Activated CD4-positive, alpha-beta T cell treated with anti-CD3 and anti-CD28 coated beads for 36 hours (primary cell): ENCODE results near the gene SMARCAL1. TPM values are rescaled to one million over a fixed set of nuclear protein-coding genes. Genes with fewer than 3 reads are reported as not detected.

Experiments
- ATAC-seq: fragments of 200-7000 bp; cut with Tn5 transposase; one replicate; pipeline ENCODE4 v1.10.0; 2021; ENCODE audit warnings: mild to moderate bottlenecking, moderate library complexity
- CTCF ChIA-PET: fragments of 350-600 bp; sonication (Branson Sonifier 250); formaldehyde crosslinking; loops from one replicate; lab custom pipeline; 2021; ENCODE audit warnings: antibody characterized with exemption; lab: Charles Lee
- POLR2A ChIA-PET: fragments of 350-600 bp; sonication (Branson Sonifier 250); formaldehyde crosslinking; loops from one replicate; lab custom pipeline; 2021; ENCODE audit warnings: antibody characterized with exemption, inconsistent platforms; lab: Charles Lee
- DNase-seq: peaks from one replicate; pipeline ENCODE4 v3.0.0-alpha.2; 2020
- H3K27ac Mint-ChIP-seq: one replicate; pipeline ENCODE4 v1.8.0; 2021; ENCODE audit warnings: mixed read lengths
- H3K27me3 Mint-ChIP-seq: one replicate; pipeline ENCODE4 v1.8.0; 2021; ENCODE audit warnings: mixed read lengths
- H3K36me3 Mint-ChIP-seq: one replicate; pipeline ENCODE4 v1.8.0; 2021; ENCODE audit warnings: low read depth, mixed read lengths
- H3K4me1 Mint-ChIP-seq: one replicate; pipeline ENCODE4 v1.8.0; 2021; ENCODE audit warnings: mixed read lengths
- H3K4me3 Mint-ChIP-seq: one replicate; pipeline ENCODE4 v1.8.0; 2021; ENCODE audit warnings: mild to moderate bottlenecking, moderate library complexity, mixed read lengths
- H3K9me3 Mint-ChIP-seq: one replicate; pipeline ENCODE4 v1.8.0; 2021; ENCODE audit warnings: low read depth, mixed read lengths
- intact Hi-C, 2 experiments: fragments of 100-400 bp; cut with DNase I in 1 of 2; cut with micrococcal nuclease in 1 of 2; formaldehyde crosslinking; loops; one replicate each; pipeline versions ENCODE4 v1.14.2 to v1.15.1; 2022 to 2024; cut with DNase I, micrococcal nuclease
- total RNA-seq, 2 experiments: library from RNA; stranded (reverse); gene quantifications; one replicate each; pipeline ENCODE4 v1.2.3, GENCODE V29; 2021

Gene SMARCAL1
- total RNA-seq, 2 experiments from 2014 or later: 25.9 to 27.7 TPM

DNA sequence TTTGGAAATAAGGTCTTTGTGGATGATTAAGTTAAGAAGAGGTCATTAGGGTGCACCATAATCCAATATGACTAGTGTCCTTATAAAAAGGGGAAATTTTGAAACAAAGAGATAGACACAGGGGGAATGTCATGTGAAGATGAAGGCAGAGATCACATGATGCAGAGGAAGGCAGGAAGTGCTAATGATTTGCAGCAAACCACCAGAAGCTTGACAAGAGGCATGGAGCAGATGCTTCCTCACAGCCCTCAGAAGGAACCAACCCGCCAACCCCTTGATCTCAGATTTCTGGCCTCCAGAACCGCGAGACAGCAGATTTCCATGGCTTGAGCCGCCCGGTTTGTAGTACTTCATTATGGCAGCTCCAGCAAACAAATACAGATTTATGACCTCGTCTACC is 17.4 kb upstream of the SMARCAL1 start:
- no peak overlapping the region for H3K27ac Mint-ChIP-seq
- intact Hi-C loops: no loop called here
- ChIA-PET POLR2A (no interaction called here), CTCF (interaction anchor here (1.7 kb wide), 1 partner anchor 9 kb away, joined by 9 read pairs; no protein-coding TSS in a partner anchor)
- ATAC-seq (no peak), DNase-seq (no peak)
- no peaks in the 10 kb centered on the region for H3K36me3 Mint-ChIP-seq
- no peak overlapping the region for H3K4me3 Mint-ChIP-seq
- H3K4me1 Mint-ChIP-seq: peaks cover 6% of the 10 kb centered on the region
- no peaks in the 10 kb centered on the region for H3K27me3 Mint-ChIP-seq
- H3K9me3 Mint-ChIP-seq: no peaks in the 10 kb centered on the region

DNA sequence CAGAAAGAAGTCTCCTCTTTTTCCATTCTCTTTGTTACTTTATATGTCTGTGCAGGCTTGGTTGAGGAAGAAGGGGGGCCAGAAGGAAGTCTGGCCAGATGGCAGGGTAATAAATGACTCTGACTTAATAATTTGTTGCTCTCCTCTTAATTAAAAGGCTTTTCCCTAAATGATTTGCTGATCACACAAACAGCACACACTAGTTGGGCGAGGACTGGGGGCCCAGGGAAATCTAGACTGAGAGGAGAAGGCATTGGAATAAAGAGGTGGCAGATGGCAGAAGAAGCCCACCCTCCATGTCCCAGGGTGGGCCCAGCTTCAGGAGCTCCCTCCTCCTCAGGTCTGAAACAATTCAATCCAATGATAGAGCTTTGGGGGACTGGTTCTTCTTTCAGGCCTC is 12.7 kb upstream of the SMARCAL1 start:
- Mint-ChIP-seq H3K27ac (no peak overlapping the region), H3K9me3 (no peaks in the 10 kb centered on the region), H3K4me3 (no peak overlapping the region), H3K4me1 (peaks cover 6% of the 10 kb centered on the region), H3K27me3 (no peaks in the 10 kb centered on the region), H3K36me3 (no peaks in the 10 kb centered on the region)
- no peak for DNase-seq
- intact Hi-C loops: loop anchor here in 1 of 2 experiments (5.0 kb wide), 1 partner anchor 47 kb away; no protein-coding TSS in a partner anchor
- ChIA-PET CTCF (interaction anchor here (0.6 to 2.4 kb wide), 6 partner anchors 8 to 671 kb away, joined by 3 to 8 read pairs (median 4); no protein-coding TSS in a partner anchor), POLR2A (no interaction called here)
- no peak for ATAC-seq

DNA sequence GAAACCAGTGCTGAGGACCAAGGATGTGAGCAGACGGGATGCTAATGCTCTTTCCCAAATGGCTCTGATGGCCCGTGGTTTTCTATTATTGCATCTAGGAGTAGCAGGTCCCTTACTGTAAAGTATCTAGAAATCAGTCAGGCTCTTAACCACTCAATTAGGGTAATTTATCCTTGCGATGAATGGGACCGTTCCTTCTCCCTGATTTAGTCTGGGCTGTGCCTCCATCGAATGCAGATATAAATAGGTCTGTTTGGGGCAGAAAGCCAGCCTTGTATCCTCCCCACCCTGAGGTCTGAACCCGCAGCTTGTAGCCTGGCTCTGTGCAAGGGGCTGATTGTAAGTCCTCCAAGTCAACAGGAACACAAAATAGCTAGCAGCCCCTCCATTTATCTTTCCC is 9.5 kb upstream of the SMARCAL1 start:
- ChIA-PET CTCF (interaction anchor here (0.6 to 4.1 kb wide), 15 partner anchors 7 to 317 kb away, joined by 3 to 20 read pairs (median 4); no protein-coding TSS in a partner anchor), POLR2A (no interaction called here)
- Mint-ChIP-seq H3K9me3 (no peaks in the 10 kb centered on the region), H3K4me3 (no peak overlapping the region), H3K27me3 (no peaks in the 10 kb centered on the region), H3K4me1 (no peaks in the 10 kb centered on the region), H3K36me3 (no peaks in the 10 kb centered on the region), H3K27ac (no peak overlapping the region)
- no peak for ATAC-seq
- intact Hi-C loops: loop anchor here in 1 of 2 experiments (5.0 kb wide), 1 partner anchor 50 kb away; no protein-coding TSS in a partner anchor
- DNase-seq: no peak

DNA sequence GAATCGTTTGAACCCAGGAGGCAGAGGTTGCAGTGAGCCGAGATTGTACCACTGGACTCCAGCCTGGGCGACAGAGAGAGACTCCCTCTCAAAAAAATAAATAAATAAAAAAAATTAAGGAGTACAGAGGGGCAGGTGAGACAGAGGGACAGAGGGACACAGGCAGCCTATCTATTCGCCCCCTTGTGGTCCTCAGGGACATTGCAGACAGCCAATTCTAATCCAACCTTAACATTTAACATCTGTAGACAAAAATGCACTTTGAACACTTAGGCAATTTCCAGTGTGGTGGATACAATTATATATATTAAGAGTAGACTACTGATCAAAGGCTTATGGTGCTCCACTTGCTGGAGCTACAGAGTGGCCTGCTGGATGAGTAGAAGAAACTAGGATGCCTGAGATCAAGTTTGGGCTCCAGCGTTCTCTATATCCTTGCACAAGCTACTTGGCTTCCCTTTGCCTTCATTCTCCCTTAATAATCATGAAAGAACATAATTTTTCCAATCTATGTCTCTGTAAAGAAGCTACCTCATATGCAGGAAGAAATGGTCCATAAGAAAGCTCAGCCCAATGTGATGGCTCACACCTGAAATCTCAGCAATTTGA is 8.2 kb upstream of the SMARCAL1 start:
- DNase-seq (peak; percentile 65), ATAC-seq (peak; percentile 72)
- H3K27me3 Mint-ChIP-seq: no peaks in the 10 kb centered on the region
- CTCF ChIA-PET: interaction anchor here (0.6 to 4.1 kb wide), 32 partner anchors 8 to 453 kb away, joined by 3 to 20 read pairs (median 4); partner anchors contain the start of genes RPL37A and SMARCAL1
- POLR2A ChIA-PET: no interaction called here
- no peak overlapping the region for H3K4me3 Mint-ChIP-seq
- intact Hi-C loops: loop anchor here (2.0 to 5.0 kb wide), 3 partner anchors 52 to 253 kb away; no protein-coding TSS in a partner anchor
- no peaks in the 10 kb centered on the region for H3K36me3 Mint-ChIP-seq
- H3K4me1 Mint-ChIP-seq: no peaks in the 10 kb centered on the region
- no peaks in the 10 kb centered on the region for H3K9me3 Mint-ChIP-seq
- H3K27ac Mint-ChIP-seq: no peak overlapping the region

DNA sequence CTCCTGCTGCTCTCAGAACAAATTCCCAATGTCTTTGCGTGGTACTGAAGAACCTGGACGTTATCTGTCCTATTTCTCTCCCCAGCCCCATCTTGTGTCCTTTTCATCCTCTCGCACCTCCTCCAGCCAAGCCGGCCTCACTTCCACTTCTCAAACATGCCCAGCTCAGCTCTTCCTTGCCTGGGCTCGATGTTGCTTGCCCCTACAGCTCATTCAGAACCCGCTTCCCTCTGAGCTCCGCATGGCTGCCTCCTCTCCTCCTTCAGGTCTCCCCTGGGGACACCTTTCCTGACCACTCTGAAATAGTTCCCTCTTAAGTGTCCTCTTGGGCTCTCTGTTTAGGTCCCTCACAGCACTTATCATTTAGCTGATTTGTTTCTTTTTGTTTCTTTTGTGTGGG is 6.7 kb upstream of the SMARCAL1 start:
- intact Hi-C loops: loop anchor here (2.0 to 5.0 kb wide), 3 partner anchors 183 to 255 kb away; no protein-coding TSS in a partner anchor
- CTCF ChIA-PET: interaction anchor here (0.6 to 4.1 kb wide), 7 partner anchors 9 to 256 kb away, joined by 3 to 20 read pairs (median 5); no protein-coding TSS in a partner anchor
- H3K36me3 Mint-ChIP-seq: no peaks in the 10 kb centered on the region

DNA sequence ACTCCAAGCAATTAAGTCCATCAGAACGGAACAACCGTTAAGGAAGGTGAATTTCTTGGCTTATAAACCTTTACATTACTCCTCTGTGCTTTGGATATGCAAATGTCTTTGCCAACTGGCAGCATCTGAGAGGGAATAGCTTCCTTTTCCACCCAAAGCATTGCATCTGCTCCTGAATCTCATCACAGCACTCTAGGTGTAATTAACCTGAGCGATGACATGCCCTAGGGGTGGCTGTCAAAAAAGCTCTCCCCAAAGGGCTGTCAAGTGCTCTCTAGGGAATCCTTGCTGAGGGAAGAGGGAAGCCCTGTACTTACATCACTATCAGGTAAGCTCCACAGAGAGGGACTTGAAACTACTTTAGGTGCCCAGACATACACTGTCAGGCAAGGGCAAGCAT is 5.5 kb upstream of the SMARCAL1 start:
- Mint-ChIP-seq H3K9me3 (no peaks in the 10 kb centered on the region), H3K27me3 (no peaks in the 10 kb centered on the region), H3K4me3 (no peak overlapping the region), H3K4me1 (peaks cover 4% of the 10 kb centered on the region), H3K36me3 (no peaks in the 10 kb centered on the region), H3K27ac (no peak overlapping the region)
- CTCF ChIA-PET: interaction anchor here (0.6 to 0.8 kb wide), 2 partner anchors 8 to 1175 kb away, joined by 3 read pairs; no protein-coding TSS in a partner anchor
- intact Hi-C loops: loop anchor here in 1 of 2 experiments (5.0 kb wide), 1 partner anchor 185 kb away; no protein-coding TSS in a partner anchor
- ATAC-seq (no peak), DNase-seq (no peak)
- POLR2A ChIA-PET: no interaction called here

More for the DNA sequence above, 6.7 kb upstream of the SMARCAL1 start:
- no peaks in the 10 kb centered on the region for H3K4me1 Mint-ChIP-seq
- no peaks in the 10 kb centered on the region for H3K27me3 Mint-ChIP-seq
- DNase-seq (no peak), ATAC-seq (no peak)
- no peak overlapping the region for H3K27ac Mint-ChIP-seq
- no peaks in the 10 kb centered on the region for H3K9me3 Mint-ChIP-seq
- H3K4me3 Mint-ChIP-seq: no peak overlapping the region
- POLR2A ChIA-PET: no interaction called here

DNA sequence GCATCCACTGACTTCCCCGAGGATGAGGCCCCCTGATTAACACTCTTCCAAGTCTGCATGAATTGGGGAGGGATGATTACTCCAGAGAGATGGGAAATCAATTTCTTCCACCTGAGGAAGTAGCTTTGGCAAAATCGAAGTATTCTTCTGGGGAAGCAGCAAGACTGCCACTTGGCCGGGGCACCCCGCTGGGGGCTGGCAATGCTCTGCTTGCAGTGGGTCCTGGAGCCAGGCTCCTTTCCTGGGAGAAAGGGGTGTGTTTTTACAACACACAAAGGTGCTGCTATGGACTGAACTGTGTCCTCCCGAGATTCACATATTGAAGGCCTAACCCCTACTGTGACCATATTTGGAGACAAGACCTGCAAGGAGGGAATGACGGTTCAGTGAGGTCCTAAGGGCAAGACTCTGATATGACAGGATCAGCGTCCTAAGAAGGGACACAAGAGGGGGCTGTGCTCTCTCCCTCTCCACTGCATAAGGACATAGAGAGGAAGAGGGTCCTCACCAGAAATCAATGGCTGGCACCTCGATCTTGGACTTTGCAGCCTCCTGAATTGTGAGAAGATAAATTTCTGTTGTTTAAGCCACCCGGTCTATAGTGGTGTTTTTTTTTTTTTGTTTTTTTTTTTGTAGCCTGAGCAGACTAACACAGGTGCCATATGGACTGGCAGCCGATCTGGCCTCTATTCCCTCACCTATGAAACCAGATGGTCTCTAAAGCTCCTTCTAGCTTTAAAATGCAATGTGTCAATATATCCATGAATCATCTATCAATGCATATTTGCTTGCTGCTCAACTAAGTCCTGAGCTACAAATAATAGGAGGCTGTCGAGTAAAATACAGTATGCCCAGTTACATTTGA is 3.6 kb upstream of the SMARCAL1 start:
- H3K27me3 Mint-ChIP-seq: no peaks in the 10 kb centered on the region
- H3K4me1 Mint-ChIP-seq: peaks cover 8% of the 10 kb centered on the region
- H3K36me3 Mint-ChIP-seq: no peaks in the 10 kb centered on the region
- no peak overlapping the region for H3K4me3 Mint-ChIP-seq
- ChIA-PET POLR2A (no interaction called here), CTCF (interaction anchor here (1.0 kb wide), 1 partner anchor 211 kb away, joined by 3 read pairs; no protein-coding TSS in a partner anchor)
- ATAC-seq (no peak), DNase-seq (no peak)
- no peaks in the 10 kb centered on the region for H3K9me3 Mint-ChIP-seq
- intact Hi-C loops: loop anchor here in 1 of 2 experiments (5.0 kb wide), 1 partner anchor 186 kb away; no protein-coding TSS in a partner anchor
- no peak overlapping the region for H3K27ac Mint-ChIP-seq

DNA sequence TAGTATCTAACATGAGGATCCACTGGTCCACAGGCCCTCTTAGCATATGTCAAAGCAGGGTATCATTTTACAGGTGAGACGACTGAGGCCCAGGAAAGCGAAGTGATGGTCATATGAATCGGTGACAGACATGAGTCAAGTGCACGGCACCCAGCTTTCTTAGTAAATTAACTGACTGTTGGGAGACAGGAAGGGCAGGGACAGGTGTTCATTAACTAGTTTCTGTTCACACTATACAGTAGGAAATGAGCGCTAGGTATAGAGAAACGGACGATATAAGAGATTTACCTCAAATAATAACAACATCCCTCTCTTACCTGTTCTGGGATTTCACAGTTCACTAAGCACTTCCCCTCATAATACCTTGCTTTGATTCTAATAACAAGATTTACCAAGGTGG is 1.7 kb upstream of the SMARCAL1 start:
- Mint-ChIP-seq H3K4me3 (no peak overlapping the region), H3K9me3 (no peaks in the 10 kb centered on the region), H3K36me3 (peaks cover 9% of the 10 kb centered on the region), H3K27ac (no peak overlapping the region), H3K4me1 (peaks cover 11% of the 10 kb centered on the region), H3K27me3 (no peaks in the 10 kb centered on the region)
- DNase-seq (no peak), ATAC-seq (no peak)
- ChIA-PET POLR2A (no interaction called here), CTCF (interaction anchor here (0.6 to 2.2 kb wide), 4 partner anchors 9 to 270 kb away, joined by 3 to 8 read pairs (median 3); no protein-coding TSS in a partner anchor)
- intact Hi-C loops: loop anchor here in 1 of 2 experiments (5.0 kb wide), 4 partner anchors 257 to 1862 kb away; partner anchors contain the start of genes AAMP, ATIC and PNKD

DNA sequence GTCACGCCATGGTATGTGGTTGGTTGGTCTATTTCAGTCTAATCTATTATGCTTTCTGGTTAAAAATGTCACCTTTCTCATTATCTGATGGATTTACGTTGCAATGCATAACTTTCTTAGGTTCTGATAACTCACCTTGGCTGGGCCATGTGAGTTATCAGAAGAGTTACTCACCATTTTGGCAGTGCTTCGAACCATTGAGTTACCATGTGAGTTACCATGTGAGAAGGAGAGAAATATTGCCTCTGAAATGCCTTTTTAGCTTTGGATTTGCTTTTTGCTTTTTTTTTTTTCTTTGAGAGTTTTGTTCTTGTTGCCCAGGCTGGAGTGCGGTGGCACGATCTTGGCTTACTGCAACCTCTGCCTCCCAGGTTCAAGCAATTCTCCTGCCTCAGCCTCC is 1.6 kb downstream of the SMARCAL1 start:
- H3K27me3 Mint-ChIP-seq: no peaks in the 10 kb centered on the region

DNA sequence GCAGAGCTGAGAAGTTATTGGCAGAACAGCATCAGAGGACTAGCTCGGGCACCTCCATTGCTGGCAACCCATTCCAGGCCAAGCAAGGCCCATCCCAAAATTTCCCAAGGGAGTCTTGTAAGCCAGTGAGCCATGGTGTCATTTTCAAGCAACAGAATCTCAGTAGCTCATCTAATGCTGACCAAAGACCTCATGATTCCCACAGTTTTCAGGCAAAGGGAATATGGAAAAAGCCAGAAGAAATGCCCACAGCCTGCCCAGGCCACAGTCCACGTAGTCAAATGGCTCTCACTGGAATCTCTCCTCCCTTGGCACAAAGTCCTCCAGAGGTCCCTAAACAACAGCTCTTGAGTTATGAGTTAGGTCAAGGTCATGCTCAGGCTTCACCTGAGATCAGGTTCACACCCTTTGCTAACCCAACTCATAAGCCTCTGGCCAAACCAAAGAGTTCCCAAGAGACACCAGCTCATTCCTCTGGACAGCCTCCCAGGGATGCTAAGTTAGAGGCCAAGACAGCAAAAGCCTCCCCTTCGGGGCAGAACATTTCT is 2.6 kb downstream of the SMARCAL1 start:
- POLR2A ChIA-PET: no interaction called here

More for the DNA sequence above, 1.6 kb downstream of the SMARCAL1 start:
- ATAC-seq (no peak), DNase-seq (no peak)
- Mint-ChIP-seq H3K9me3 (no peaks in the 10 kb centered on the region), H3K36me3 (peaks cover 21% of the 10 kb centered on the region), H3K27ac (no peak overlapping the region), H3K4me3 (peak overlapping the region; percentile 94), H3K4me1 (peaks cover 21% of the 10 kb centered on the region)
- CTCF ChIA-PET: interaction anchor here (0.6 to 2.5 kb wide), 3 partner anchors 9 to 332 kb away, joined by 3 to 15 read pairs (median 4); no protein-coding TSS in a partner anchor
- POLR2A ChIA-PET: interaction anchor here (0.6 kb wide), 1 partner anchor 282 kb away, joined by 3 read pairs; no protein-coding TSS in a partner anchor
- intact Hi-C loops: loop anchor here in 1 of 2 experiments (2.0 to 5.0 kb wide), 5 partner anchors 253 to 1985 kb away; partner anchors contain the start of genes AAMP, ATIC, CTDSP1 and PNKD

More for the DNA sequence above, 2.6 kb downstream of the SMARCAL1 start:
- no peak for DNase-seq
- H3K4me3 Mint-ChIP-seq: no peak overlapping the region
- intact Hi-C loops: loop anchor here in 1 of 2 experiments (5.0 kb wide), 4 partner anchors 252 to 1857 kb away; partner anchors contain the start of genes AAMP, ATIC and PNKD
- no peak for ATAC-seq
- peaks cover 24% of the 10 kb centered on the region for H3K4me1 Mint-ChIP-seq
- no peaks in the 10 kb centered on the region for H3K27me3 Mint-ChIP-seq
- CTCF ChIA-PET: interaction anchor here (0.6 to 2.5 kb wide), 3 partner anchors 10 to 219 kb away, joined by 4 to 15 read pairs (median 4); no protein-coding TSS in a partner anchor
- no peak overlapping the region for H3K27ac Mint-ChIP-seq
- H3K36me3 Mint-ChIP-seq: peaks cover 26% of the 10 kb centered on the region
- H3K9me3 Mint-ChIP-seq: no peaks in the 10 kb centered on the region
